GM21717 (cell line): ENCODE measurements around the gene VAC14.
"Not testable (repeated sequence)": the region's sequence is repeated elsewhere in the genome, so short reads cannot be mapped to it uniquely, and the experiment has no call there.

Experiments
- ATAC-seq: cut with Tn5 transposase; IDR thresholded peaks from one replicate; pipeline ENCODE4 v1.9.1; 2021; ENCODE audit warnings: mild to moderate bottlenecking, moderate library complexity; ENCODE audit not compliant: unreplicated experiment

VAC14 gene

DNA sequence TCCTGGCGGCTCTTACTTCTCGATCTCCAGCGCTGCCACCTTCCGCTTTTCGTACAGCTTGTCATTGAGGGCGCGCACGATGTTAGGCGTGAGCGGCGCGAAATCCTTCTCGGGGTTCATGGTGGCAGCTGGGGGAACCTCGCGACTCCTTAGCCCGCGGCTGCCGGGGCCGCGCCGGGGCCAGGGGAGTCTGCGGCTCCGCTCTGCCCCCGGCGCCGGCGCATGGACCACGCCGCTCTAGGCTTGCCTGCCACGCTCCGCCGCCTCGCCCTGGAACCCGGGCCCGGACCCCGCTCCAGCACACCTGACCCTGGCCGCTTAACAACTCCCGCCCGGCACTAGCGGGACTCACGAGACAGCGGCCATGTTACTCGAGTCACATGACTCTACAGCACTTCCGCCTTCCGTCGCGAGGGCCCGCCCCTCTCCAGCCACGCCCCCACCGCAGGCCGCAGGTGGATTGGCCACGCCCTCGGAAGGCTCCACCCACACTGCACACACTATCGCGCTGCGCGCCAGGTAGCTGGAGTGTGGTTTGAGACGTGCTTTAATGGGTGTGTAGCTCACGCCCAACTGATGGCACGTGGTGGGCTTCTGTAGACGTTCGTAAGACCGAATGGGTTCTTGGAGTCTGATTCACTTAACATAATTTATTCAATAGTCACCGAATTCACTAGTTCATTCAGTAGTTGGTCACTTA lies at the start of gene VAC14:
Gene VAC14, minus strand, starts transcription at position 378 of the 700 bp plus-strand sequence. Its CDS starts 258 bp downstream, at position 120.
- peak; percentile 92 for ATAC-seq

DNA sequence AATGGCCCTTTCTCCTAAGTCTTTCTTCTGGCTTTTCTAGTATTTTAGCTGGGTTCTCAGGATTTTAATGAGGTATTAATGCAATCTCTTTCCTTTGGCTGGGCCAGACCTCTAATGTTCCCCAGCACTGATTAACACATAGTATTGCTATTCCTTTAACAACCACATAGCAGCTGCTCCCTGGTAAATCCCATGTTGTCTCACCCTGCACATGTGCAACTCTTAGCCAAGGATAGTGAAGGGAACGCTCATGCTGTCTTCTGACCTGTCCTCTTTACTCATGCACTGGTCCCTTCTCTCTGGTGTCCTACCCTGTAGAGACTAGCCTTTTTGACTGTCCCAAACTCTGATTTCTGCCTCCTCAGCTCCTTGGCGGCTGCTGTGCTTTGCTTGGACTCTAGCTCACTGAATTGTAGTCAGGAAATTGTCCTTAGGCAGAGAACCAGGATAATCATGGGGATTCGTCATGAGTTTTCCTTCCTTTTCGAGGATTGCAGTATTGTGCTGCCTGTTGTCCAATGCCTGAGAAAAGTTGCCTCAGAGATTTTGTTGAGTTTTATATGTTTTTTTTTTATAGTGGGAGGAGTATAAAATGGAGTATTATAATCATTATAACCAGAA lies 22.6 kb upstream of the VAC14 start:
- not testable (repeated sequence) for ATAC-seq

GRCh38 chr16:70822734-70823133 lies 21.8 kb upstream of the VAC14 start:
- not testable (repeated sequence) for ATAC-seq

- not testable (repeated sequence) for ATAC-seq
These were observed 17.1 kb upstream of the VAC14 start for GRCh38 chr16:70818088-70818487.

- peak; percentile 68 for ATAC-seq
These were observed 8.6 kb upstream of the VAC14 start for GRCh38 chr16:70809392-70810060.

- ATAC-seq: no peak
These were observed 7.4 kb upstream of the VAC14 start for GRCh38 chr16:70808371-70808770.

DNA sequence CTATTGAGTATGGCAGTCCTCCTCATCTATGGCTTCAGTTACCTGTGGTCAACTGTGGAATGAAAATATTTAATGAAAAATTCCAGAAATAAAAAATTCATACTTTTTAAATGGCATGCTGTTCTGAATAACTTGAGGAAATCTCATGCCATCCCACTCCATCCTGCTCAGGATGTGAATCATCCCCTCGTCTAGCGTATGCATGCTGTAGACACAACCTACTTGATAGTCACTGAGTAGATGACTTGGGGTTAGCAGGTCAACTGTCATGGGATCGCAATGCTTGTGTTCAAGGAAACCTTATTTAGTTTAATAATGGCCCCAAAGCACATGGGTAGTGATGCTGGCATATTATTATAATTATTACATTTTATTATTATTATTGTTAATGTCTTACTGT lies 4.8 kb upstream of the VAC14 start:
- no peak for ATAC-seq

DNA sequence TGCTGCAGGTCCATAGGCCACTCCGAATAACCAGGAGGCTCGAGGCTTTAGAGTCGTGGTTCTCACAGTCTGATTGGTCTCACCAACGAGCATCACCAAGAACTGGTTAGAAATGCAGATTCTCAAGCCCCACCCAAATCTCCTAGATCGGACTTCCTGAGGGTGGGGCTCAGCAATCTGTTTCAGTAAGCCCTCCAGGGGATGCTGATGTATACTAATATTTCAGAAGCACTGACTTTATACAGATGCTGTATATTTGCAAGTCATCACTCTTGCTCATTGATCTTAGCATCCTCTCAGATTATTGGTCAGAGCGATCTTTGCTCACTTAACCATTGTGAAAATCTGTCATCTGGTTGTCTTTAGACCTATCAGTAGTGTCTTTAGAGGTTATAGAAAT lies 4.4 kb upstream of the VAC14 start:
- ATAC-seq: no peak

- ATAC-seq: no peak
These were observed 3.8 kb upstream of the VAC14 start for GRCh38 chr16:70804734-70805169.

- ATAC-seq: no peak
These were observed 3.3 kb upstream of the VAC14 start for GRCh38 chr16:70804153-70804733.

DNA sequence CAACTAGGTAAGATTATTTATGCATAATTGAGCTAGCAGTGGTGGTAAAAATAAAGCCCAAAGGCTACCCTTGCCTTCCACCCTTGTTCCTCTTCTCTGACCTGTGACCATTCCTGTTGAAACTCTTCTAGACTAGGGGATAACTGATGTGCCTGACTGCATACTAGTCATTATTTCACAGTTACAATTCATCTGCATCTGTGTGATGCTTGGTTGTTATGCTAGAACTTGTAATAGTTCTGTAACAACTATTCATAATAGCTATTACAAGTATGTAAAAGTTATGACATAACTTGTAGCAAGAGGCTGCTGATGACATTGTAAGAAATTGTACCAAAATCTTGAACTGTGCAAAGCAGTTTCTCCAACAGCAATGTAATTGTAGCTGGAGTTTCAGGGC lies 2.4 kb upstream of the VAC14 start:
- ATAC-seq: no peak

GRCh38 chr16:70801611-70802010 lies 653 bp upstream of the VAC14 start:
- ATAC-seq: no peak

DNA sequence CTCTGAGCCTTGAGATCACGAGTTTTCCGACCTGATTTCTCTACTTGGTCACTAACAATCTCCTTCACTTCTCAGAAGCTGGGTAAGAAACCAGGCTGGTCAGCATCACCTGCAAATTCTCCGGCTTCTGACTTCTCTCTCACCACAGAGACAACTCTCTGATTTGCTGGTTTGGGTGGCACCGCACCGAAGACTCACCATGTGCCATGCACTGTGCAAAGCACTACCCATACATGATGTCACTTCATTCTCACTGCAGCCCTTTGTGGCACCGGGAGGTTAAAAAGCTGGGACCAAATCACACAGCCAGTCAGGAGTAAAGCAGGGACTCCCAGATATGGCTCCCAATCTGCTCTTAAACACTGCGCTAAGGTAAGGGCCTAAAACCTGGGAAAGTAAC lies 647 bp downstream of the VAC14 start:
- peak; percentile 6 for ATAC-seq

- ATAC-seq: no peak
These were observed 4.7 kb downstream of the VAC14 start for GRCh38 chr16:70796301-70796700.

- no peak for ATAC-seq
These were observed 5.6 kb downstream of the VAC14 start for GRCh38 chr16:70795296-70795912.

DNA sequence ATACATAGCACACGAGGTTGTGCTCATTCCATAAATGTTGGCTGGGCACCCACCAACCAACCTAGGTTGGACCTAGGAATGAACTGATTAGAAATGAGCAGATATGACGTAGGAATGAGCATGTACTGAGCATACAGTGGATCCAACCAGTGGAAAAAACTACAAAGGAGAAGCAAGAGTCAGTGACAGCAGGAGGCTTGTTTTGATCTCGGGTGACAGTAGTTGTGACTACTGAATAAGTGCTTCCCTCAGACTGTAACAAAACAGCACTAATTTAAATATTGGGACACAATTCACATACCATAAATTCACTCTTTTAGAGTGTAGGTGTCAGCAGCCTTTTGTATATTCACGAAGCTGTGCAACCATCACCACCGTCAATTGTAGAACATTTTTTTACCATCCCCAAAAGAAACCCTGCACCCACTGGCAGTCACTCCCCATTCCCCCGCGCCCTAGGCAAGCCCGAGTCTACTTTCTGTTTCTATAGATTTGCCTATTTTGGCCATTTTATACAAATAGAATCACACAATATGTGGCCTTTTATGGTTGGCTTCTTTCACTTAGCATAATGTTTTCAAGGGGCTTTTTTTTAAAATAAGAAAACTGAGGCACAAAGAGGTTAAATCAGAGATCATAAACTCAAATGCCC lies 7.0 kb downstream of the VAC14 start:
- ATAC-seq: peak; percentile 73

DNA sequence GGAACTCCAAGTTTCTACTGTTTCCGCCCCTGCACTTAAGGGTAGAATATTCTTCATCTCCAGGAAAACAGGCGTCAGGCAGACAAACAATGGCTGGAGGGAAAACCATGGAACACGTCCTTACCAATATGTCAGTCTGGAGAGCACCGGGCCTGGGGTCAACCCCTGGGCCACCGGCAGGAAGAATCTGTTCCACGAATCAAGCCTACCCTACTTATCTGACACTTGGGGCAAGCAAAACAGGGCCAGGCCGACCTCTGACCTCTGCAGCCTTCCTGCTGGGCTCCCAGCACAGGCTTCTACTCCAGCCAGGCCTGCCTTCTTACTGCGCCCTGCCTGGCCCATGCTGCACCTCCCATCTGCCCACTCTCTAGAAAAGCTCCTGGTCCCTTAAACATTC lies 10.1 kb downstream of the VAC14 start:
- ATAC-seq: no peak

DNA sequence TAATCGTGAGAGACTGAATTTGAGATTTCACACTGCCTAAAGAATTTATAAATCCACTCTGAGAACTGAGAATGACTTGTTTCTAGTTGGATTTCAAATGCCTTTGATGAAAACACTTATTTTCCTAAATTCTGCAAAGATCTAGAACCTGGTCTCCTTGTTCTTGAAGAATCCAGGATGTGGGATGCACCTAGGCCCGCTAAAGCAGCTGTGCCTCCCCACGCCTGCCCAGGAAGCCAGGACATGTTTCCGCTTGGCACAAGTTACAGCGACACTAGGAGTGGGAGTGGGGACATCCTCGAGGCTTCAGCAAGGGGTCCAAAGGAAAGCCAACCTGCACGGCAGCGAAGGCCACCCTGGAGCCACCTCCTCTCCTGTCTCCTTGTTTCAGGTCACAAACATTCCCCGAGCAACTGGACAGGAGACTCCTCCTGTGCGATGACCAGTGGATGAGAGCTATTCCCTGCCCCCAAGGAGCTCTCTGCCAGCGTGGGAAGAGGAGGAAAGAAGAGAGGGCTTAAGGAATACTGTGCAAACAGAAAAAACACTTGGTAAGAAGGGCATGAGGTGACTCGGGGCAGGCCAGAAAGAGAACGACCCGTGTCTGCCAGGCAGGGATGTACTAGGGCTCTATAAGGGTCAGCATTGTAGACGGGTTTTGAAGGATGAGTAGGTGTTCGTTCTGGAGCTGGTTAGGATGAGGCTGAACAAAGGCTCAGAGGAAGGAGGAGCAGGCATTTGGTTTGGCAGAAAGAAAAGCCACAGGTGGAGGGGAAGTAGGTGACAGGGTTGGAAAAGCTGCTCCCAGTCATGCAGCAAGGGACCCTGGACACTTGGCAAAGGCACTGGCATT lies 11.1 kb downstream of the VAC14 start:
- ATAC-seq: no peak

- no peak for ATAC-seq
These were observed 12.0 kb downstream of the VAC14 start for GRCh38 chr16:70788668-70789594.
